Right lobe of liver (tissue), 6 donors: ENCODE measurements around the gene KHDRBS2. TPM values are rescaled to one million over a fixed set of nuclear protein-coding genes. Genes with fewer than 3 reads are reported as not detected.

Experiments used
- ATAC-seq, 4 donors: fragments of 200-7000 bp; cut with Tn5 transposase; one replicate each; pipeline ENCODE4 v1.9.1; 2020; ENCODE audit warnings: mild to moderate bottlenecking in 4 of 4, moderate library complexity in 4 of 4
- DNase-seq, 3 donors: peaks; one replicate each; pipeline ENCODE4 v3.0.0-alpha.2; 2020
- H3K27ac ChIP-seq, 3 donors: fragments of 200-600 bp; one replicate each; pipeline ENCODE4 v1.8.0; 2022
- H3K27me3 ChIP-seq, 2 donors: fragments of 200-600 bp; one replicate each; pipeline ENCODE4 v1.8.0; 2022
- H3K36me3 ChIP-seq, 4 donors: fragments of 200-600 bp; sonication (generic) in 1 of 4; one replicate each; pipeline versions ENCODE4 v1.5.1 to v1.8.0; 2017 to 2022; ENCODE audit warnings: control low read depth in 1 of 4
- H3K4me1 ChIP-seq, 4 donors: fragments of 200-600 bp; sonication (generic) in 1 of 4; one replicate each; pipeline versions ENCODE4 v1.5.1 to v1.8.0; 2017 to 2022; ENCODE audit warnings: control low read depth in 1 of 4
- H3K4me3 ChIP-seq, 3 donors: fragments of 200-600 bp; one replicate each; pipeline ENCODE4 v1.8.0; 2022
- H3K9me3 ChIP-seq, 4 donors: fragments of 200-600 bp; sonication (generic) in 1 of 4; one replicate each; pipeline versions ENCODE4 v1.5.1 to v1.8.0; 2017 to 2022; ENCODE audit warnings: control low read depth in 1 of 4
- POLR2A ChIP-seq: fragments of 450-650 bp; IDR thresholded peaks from one replicate; pipeline ENCODE4 v1.6.1; 2017; ENCODE audit warnings: antibody characterized with exemption, mild to moderate bottlenecking
- WGBS: methylation state at CpG from one replicate; pipeline ENCODE4 v1.1.6; 2018; ENCODE audit warnings: low coverage, low lambda C conversion rate; ENCODE audit not compliant: insufficient coverage; ENCODE audit errors: missing lambda C conversion rate; 5-methylcytosine and 5-hydroxymethylcytosine counted together
- intact Hi-C, 2 donors: fragments of 100-400 bp; cut with DNase I; formaldehyde crosslinking; loops; one replicate each; pipeline versions ENCODE4 v1.11.2 to v1.14.1; 2022
- total RNA-seq, 6 experiments: library from RNA; depleted of rRNA in 2 of 6; stranded (reverse); fragments of >200 nt in 2 of 6; fragmentation: NEBNext Ultra II Directional in 3 of 6; extraction: Animal tissue kit (Norgen Biotek cat#: 25700) in 3 of 6; gene quantifications; one replicate each; pipeline versions ENCODE4 v1.1.0 to v1.2.4, GENCODE V29; 2016 to 2023
- TF ChIP-seq, protein P1 (sequence below), 4 donors: fragments of 200-600 bp in 3 of 4; fragments of 450-650 bp in 1 of 4; IDR thresholded peaks; one replicate each; pipeline versions ENCODE4 v1.5.1 to v1.8.0; 2016 to 2022; ENCODE audit warnings: antibody characterized with exemption in 4 of 4, mild to moderate bottlenecking in 2 of 4
- donor health status: DM: no; HTN: yes; CAD: no.
- donor health status: DM: no; HTN: no; CAD: no.
- donor health status: DM: no; HTN: no; CAD: no.
- donor health status: DM: no; HTN: yes; CAD: no.
- donor health status: DM: no; HTN: yes; CAD: no.

The KHDRBS2 gene
- total RNA-seq, 6 experiments from 2014 or later: 0.43 TPM; not detected in 5

DNA sequence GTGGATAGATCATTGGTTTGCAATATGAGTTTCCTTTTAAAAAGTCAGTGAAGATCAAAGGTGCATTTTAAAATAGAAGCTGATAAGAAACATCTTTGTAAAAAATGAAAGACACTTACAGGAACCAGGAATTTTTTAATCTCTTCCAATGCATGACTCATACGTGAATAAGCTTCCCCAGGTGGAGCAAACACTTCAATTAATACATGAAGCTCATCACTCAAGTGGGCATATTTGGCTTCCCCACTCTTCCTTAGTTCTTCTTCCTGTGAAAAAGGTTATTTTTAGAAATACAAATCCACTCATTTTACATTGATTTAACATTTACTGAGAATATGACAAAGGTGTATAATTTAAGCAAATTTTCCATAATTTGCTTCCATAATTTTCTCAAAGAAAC lies 308.1 kb downstream of the KHDRBS2 start:
- Histone ChIP-seq H3K27me3 (no peaks in the 10 kb centered on the region), H3K27ac (no peak overlapping the region), H3K4me3 (no peak overlapping the region), H3K4me1 (no peaks in the 10 kb centered on the region), H3K9me3 (no peaks in the 10 kb centered on the region), H3K36me3 (no peaks in the 10 kb centered on the region)
- ATAC-seq (no peak), DNase-seq (no peak)
- TF ChIP-seq, protein P1, sequence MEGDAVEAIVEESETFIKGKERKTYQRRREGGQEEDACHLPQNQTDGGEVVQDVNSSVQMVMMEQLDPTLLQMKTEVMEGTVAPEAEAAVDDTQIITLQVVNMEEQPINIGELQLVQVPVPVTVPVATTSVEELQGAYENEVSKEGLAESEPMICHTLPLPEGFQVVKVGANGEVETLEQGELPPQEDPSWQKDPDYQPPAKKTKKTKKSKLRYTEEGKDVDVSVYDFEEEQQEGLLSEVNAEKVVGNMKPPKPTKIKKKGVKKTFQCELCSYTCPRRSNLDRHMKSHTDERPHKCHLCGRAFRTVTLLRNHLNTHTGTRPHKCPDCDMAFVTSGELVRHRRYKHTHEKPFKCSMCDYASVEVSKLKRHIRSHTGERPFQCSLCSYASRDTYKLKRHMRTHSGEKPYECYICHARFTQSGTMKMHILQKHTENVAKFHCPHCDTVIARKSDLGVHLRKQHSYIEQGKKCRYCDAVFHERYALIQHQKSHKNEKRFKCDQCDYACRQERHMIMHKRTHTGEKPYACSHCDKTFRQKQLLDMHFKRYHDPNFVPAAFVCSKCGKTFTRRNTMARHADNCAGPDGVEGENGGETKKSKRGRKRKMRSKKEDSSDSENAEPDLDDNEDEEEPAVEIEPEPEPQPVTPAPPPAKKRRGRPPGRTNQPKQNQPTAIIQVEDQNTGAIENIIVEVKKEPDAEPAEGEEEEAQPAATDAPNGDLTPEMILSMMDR (IDR thresholded peaks at IDR 0.05): no peak
- no peak for TF ChIP-seq POLR2A
- 50% methylated on average over 1 of the region's 1 CpG for WGBS
- intact Hi-C loops: no loop called here

DNA sequence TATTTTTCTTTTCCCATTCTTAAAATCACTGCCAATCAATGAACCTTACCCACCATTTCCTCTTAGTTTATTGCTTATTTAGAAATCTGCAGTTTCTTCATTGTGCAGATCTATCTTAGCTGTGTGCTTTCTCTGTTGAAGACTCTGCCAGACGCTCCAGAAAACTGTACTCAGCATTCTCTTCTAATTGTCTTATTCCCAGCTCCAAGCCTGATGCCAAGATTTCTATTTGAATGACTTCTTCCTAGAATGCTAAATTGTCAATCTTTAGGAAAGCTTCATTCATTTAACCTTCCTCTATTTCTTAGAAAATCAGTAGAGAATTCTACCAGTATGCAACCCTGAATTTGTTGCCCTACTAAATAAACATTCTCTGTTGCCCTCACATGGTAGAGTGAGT lies 308.9 kb downstream of the KHDRBS2 start:
- Histone ChIP-seq H3K27me3 (no peaks in the 10 kb centered on the region), H3K36me3 (no peaks in the 10 kb centered on the region), H3K27ac (no peak overlapping the region), H3K4me3 (no peak overlapping the region), H3K4me1 (no peaks in the 10 kb centered on the region), H3K9me3 (no peaks in the 10 kb centered on the region)
- no peak for DNase-seq
- 40% methylated on average over 1 of the region's 1 CpG for WGBS
- intact Hi-C loops: no loop called here
- no peak for ATAC-seq
- no peak for TF ChIP-seq POLR2A
- TF ChIP-seq, protein P1 (IDR thresholded peaks at IDR 0.05): no peak

DNA sequence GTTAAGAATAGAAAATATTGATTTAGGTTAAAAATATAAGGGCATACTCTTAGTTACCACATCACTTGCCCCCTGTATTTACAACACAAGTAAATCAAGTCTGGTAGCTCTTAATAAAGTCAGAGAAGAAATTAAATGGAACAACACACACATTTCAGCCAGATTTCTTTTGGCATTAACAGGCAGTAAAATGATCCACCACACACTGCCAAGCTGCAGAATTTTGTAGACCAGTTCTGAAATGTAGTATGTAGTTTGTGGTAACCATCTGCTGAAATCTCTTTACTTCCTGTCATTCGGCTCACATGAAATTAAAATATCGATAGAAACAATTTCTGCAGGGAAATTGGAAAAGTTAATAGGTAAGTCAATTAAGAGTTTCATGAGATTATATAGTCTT lies 326.8 kb downstream of the KHDRBS2 start:
- no peak for TF ChIP-seq POLR2A
- TF ChIP-seq, protein P1 (IDR thresholded peaks at IDR 0.05): no peak
- no peak overlapping the region for H3K27ac ChIP-seq
- ATAC-seq: no peak
- no peak for DNase-seq
- H3K4me3 ChIP-seq: no peak overlapping the region
- H3K27me3 ChIP-seq: no peaks in the 10 kb centered on the region
- no peaks in the 10 kb centered on the region for H3K9me3 ChIP-seq
- H3K4me1 ChIP-seq: no peaks in the 10 kb centered on the region
- H3K36me3 ChIP-seq: no peaks in the 10 kb centered on the region
- WGBS: 89% methylated on average over 2 of the region's 2 CpGs
- intact Hi-C loops: no loop called here

DNA sequence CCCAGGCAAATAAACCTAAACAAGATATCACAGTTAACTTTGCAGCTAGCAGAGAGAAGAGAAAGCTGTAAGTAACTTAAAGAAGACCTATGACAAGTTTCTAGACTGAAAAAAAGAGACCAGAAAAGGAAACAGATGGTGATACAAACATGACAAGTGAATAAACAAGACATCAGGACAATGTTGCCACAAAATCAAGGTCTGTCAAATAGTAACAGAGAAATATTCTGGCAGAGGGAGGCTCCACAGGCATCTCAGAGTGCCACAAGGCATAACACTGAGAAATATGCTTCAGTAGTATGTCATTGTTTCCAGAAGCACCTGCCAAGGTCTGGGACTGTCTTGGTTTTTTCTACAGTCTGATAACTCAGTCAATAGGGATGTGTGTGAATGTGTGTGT lies 332.2 kb downstream of the KHDRBS2 start:
- Histone ChIP-seq H3K36me3 (no peaks in the 10 kb centered on the region), H3K27ac (no peak overlapping the region), H3K4me3 (no peak overlapping the region), H3K4me1 (no peaks in the 10 kb centered on the region), H3K27me3 (no peaks in the 10 kb centered on the region), H3K9me3 (no peaks in the 10 kb centered on the region)
- no peak for ATAC-seq
- intact Hi-C loops: no loop called here
- TF ChIP-seq, protein P1 (IDR thresholded peaks at IDR 0.05): no peak
- no peak for TF ChIP-seq POLR2A
- no peak for DNase-seq

DNA sequence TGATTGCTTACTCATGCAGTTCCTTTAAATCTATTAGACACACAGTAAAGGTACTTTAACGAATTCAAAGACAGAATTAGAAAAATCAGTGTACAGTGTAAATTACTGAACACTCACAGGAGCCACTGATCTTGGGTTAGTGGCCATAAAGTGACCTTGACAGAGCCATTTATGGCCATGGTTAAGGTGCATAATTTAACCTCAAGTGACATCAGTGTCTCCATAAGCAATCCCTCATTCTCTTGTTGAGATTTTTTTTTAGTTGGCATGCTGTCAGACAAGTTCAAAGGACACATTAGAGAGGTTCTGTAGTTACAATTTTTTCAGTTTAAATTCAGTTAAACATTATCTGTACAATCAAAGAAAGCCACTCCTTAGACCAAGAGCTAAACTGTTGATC lies 334.4 kb downstream of the KHDRBS2 start:
- 17% methylated on average over 1 of the region's 1 CpG for WGBS
- H3K9me3 ChIP-seq: no peaks in the 10 kb centered on the region
- intact Hi-C loops: no loop called here
- H3K36me3 ChIP-seq: no peaks in the 10 kb centered on the region
- H3K27me3 ChIP-seq: no peaks in the 10 kb centered on the region
- DNase-seq: no peak
- TF ChIP-seq POLR2A: no peak
- TF ChIP-seq, protein P1 (IDR thresholded peaks at IDR 0.05): no peak
- no peak overlapping the region for H3K27ac ChIP-seq
- no peak overlapping the region for H3K4me3 ChIP-seq
- H3K4me1 ChIP-seq: no peaks in the 10 kb centered on the region
- ATAC-seq: no peak
